HEK293 (cell line): ENCODE measurements around the gene PRR15L.

Source experiments
- CTCF ChIA-PET: fragments of 350-600 bp; formaldehyde crosslinking; extraction: SDS; loops from one replicate; lab custom pipeline; 2021; ENCODE audit warnings: antibody characterized with exemption; lab: Yijun Ruan, JAX
- POLR2A ChIA-PET: fragments of 300-600 bp; formaldehyde crosslinking; extraction: SDS; loops from one replicate; lab custom pipeline; 2020; ENCODE audit warnings: antibody characterized with exemption, inconsistent platforms; lab: Yijun Ruan, JAX
- H3K27ac ChIP-seq: fragments of 200-500 bp; sonication (Bioruptor generic); 2 replicates; pipeline ENCODE4 v1.5.1; 2014; ENCODE audit warnings: low read depth, low read length, control low read depth, inconsistent platforms; ENCODE audit errors: extremely low read depth
- H3K36me3 ChIP-seq, 2 experiments: fragments of 200-500 bp in 1 of 2; sonication (Bioruptor generic) in 1 of 2; 1 replicate in 1 of 2; 2 replicates in 1 of 2; pipeline ENCODE4 v1.5.1; 2014 to 2017; ENCODE audit warnings: inconsistent platforms in 2 of 2, low read length in 2 of 2; ENCODE audit not compliant: control insufficient read depth in 2 of 2, insufficient read depth in 1 of 2
- H3K4me1 ChIP-seq: fragments of 200-500 bp; sonication (Bioruptor generic); 2 replicates; pipeline ENCODE4 v1.5.1; 2014; ENCODE audit warnings: mild to moderate bottlenecking, low read length, inconsistent platforms; ENCODE audit not compliant: control insufficient read depth, insufficient read depth
- H3K4me3 ChIP-seq: 2 replicates; pipeline ENCODE4 v1.5.1; 2011; ENCODE audit warnings: low read depth, mild to moderate bottlenecking, control low read depth, low read length, moderate library complexity
- H3K9me3 ChIP-seq: fragments of 200-500 bp; sonication (Bioruptor generic); 2 replicates; pipeline ENCODE4 v1.5.1; 2014; ENCODE audit warnings: low read depth, low read length, inconsistent platforms; ENCODE audit not compliant: control insufficient read depth, insufficient read depth
- EGR2 ChIP-seq: fragments of 450-650 bp; formaldehyde crosslinking; IDR thresholded peaks from 2 replicates; pipeline ENCODE4 v1.5.1; 2016; ENCODE audit warnings: low read depth, missing biosample characterization, missing genetic modification characterization
- ELK4 ChIP-seq: IDR thresholded peaks from 2 replicates; pipeline ENCODE4 v1.6.1; 2011; ENCODE audit warnings: mild to moderate bottlenecking, low read depth, low read length, borderline replicate concordance
- KLF16 ChIP-seq: fragments of 450-650 bp; formaldehyde crosslinking; IDR thresholded peaks from 2 replicates; pipeline ENCODE4 v1.5.1; 2017; ENCODE audit warnings: missing biosample characterization, missing genetic modification characterization
- PATZ1 ChIP-seq: fragments of 450-650 bp; formaldehyde crosslinking; IDR thresholded peaks from 2 replicates; pipeline ENCODE4 v1.5.1; 2016; ENCODE audit warnings: missing biosample characterization, missing genetic modification characterization
- PBX3 ChIP-seq: sonication (generic); formaldehyde crosslinking; IDR thresholded peaks from 2 replicates; pipeline ENCODE4 v1.8.1; 2022; ENCODE audit warnings: mild to moderate bottlenecking, moderate library complexity, missing genetic modification reagents
- PRDM1 ChIP-seq: fragments of 450-650 bp; formaldehyde crosslinking; IDR thresholded peaks from 2 replicates; pipeline ENCODE4; 2016; ENCODE audit warnings: missing biosample characterization, missing genetic modification characterization
- SALL2 ChIP-seq: fragments of 450-650 bp; formaldehyde crosslinking; IDR thresholded peaks from 2 replicates; pipeline ENCODE4 v1.5.0; 2017; ENCODE audit warnings: missing biosample characterization, mild to moderate bottlenecking, missing genetic modification characterization, borderline replicate concordance
- SP7 ChIP-seq: fragments of 450-650 bp; formaldehyde crosslinking; IDR thresholded peaks from 2 replicates; pipeline ENCODE4 v1.5.1; 2016; ENCODE audit warnings: missing biosample characterization, missing genetic modification characterization
- YY1 ChIP-seq: fragments of 450-650 bp; formaldehyde crosslinking; IDR thresholded peaks from 2 replicates; pipeline ENCODE4 v1.5.1; 2018; ENCODE audit warnings: missing biosample characterization, missing genetic modification characterization
- ZBTB20 ChIP-seq: fragments of 450-650 bp; formaldehyde crosslinking; IDR thresholded peaks from 2 replicates; pipeline ENCODE4 v1.5.1; 2016; ENCODE audit warnings: missing biosample characterization, missing genetic modification characterization
- ZFHX2 ChIP-seq: fragments of 450-650 bp; formaldehyde crosslinking; conservative IDR thresholded peaks from 2 replicates; pipeline ENCODE4 v1.5.1; 2016; ENCODE audit warnings: missing biosample characterization, missing genetic modification characterization
- ZFP3 ChIP-seq: fragments of 450-650 bp; formaldehyde crosslinking; IDR thresholded peaks from 2 replicates; pipeline ENCODE4 v1.5.1; 2016; ENCODE audit warnings: low read depth, missing biosample characterization, missing genetic modification characterization
- ZIC2 ChIP-seq: fragments of 450-650 bp; formaldehyde crosslinking; IDR thresholded peaks from 2 replicates; pipeline ENCODE4 v1.5.1; 2016; ENCODE audit warnings: missing biosample characterization, missing genetic modification characterization
- ZNF114 ChIP-seq: fragments of 450-650 bp; formaldehyde crosslinking; IDR thresholded peaks from 2 replicates; pipeline ENCODE4 v1.5.0; 2017; ENCODE audit warnings: missing biosample characterization, missing genetic modification characterization
- ZNF121 ChIP-seq: fragments of 450-650 bp; formaldehyde crosslinking; IDR thresholded peaks from 2 replicates; pipeline ENCODE4 v1.5.1; 2016; ENCODE audit warnings: missing biosample characterization, missing genetic modification characterization
- ZNF174 ChIP-seq: fragments of 450-650 bp; formaldehyde crosslinking; IDR thresholded peaks from 2 replicates; pipeline ENCODE4 v1.5.0; 2017; ENCODE audit warnings: missing biosample characterization, mild to moderate bottlenecking, missing genetic modification characterization
- ZNF239 ChIP-seq: fragments of 450-650 bp; formaldehyde crosslinking; IDR thresholded peaks from 2 replicates; pipeline ENCODE4 v1.5.1; 2016; ENCODE audit warnings: missing biosample characterization, missing genetic modification characterization
- ZNF24 ChIP-seq: fragments of 450-650 bp; formaldehyde crosslinking; IDR thresholded peaks from 2 replicates; pipeline ENCODE4 v1.5.1; 2016; ENCODE audit warnings: missing biosample characterization, missing genetic modification characterization
- ZNF341 ChIP-seq: fragments of 450-650 bp; formaldehyde crosslinking; IDR thresholded peaks from 2 replicates; pipeline ENCODE4; 2016; ENCODE audit warnings: low read depth, missing biosample characterization, missing genetic modification characterization
- ZNF48 ChIP-seq: fragments of 450-650 bp; formaldehyde crosslinking; IDR thresholded peaks from 2 replicates; pipeline ENCODE4 v1.5.1; 2016; ENCODE audit warnings: missing biosample characterization, missing genetic modification characterization
- ZNF488 ChIP-seq: fragments of 450-650 bp; formaldehyde crosslinking; IDR thresholded peaks from 2 replicates; pipeline ENCODE4 v1.5.1; 2016; ENCODE audit warnings: missing biosample characterization, missing genetic modification characterization
- ZNF514 ChIP-seq: fragments of 450-650 bp; formaldehyde crosslinking; IDR thresholded peaks from 2 replicates; pipeline ENCODE4 v1.5.1; 2016; ENCODE audit warnings: missing biosample characterization, missing genetic modification characterization
- ZNF639 ChIP-seq: fragments of 450-650 bp; formaldehyde crosslinking; IDR thresholded peaks from 2 replicates; pipeline ENCODE4 v1.5.1; 2016; ENCODE audit warnings: missing biosample characterization, missing genetic modification characterization

PRR15L gene

DNA sequence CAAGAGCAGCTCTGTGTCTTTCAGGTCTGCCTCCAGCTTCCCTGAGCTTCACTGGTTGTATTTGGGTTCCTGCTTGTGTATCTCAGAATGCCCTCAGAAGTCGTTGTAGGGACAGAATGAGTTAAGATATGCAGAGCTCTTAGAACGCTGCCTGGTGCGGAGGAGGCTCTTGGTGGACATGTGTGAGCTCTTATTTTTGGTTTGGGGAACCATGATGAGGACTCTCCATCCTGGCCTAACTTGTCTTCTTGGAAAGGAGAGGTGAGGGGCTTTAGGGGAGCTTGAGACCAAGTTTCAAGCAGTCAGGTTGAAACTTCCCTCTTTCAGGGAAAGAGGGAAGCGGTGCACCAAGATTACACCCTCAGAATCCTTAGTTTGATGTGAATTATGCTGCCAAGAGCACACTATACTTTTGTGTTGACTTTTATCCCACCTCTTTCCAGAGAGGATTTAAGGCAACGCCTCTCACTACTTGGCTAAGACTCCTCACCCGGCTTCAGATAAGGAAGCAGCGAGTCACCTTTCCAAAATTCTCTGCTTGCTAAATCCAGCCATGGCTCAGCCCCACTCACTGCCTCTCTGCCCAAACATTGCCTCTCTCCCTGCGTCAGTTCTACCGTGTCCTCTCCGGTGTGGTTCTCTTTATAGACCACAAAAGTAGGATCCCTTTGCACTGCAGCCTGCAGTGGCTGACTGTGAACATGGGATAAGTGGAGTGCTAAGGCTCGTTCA lies 26.0 kb upstream of the PRR15L start (continued):
- TF ChIP-seq SP7 (tag by site-specific recombination) (peak; percentile 43; the same call in 1 of the 2 replicates), PBX3 (CRISPR knock-in tag) (no peak), ZNF514 (tag by site-specific recombination) (no peak), ZNF114 (tag by site-specific recombination) (no peak), ZNF174 (tag by site-specific recombination) (no peak), ZBTB20 (tag by site-specific recombination) (no peak), ZNF488 (tag by site-specific recombination) (no peak), ZFHX2 (tag by site-specific recombination) (0 out of 2 replicates have a peak, but pooled peaks have one; percentile 18), KLF16 (tag by site-specific recombination) (no peak), PATZ1 (tag by site-specific recombination) (no peak), EGR2 (0 out of 2 replicates have a peak, but pooled peaks have one; percentile 28), SALL2 (tag by site-specific recombination) (no peak), ZNF239 (tag by site-specific recombination) (no peak), PRDM1 (tag by site-specific recombination) (0 out of 2 replicates have a peak, but pooled peaks have one; percentile 6), ZNF48 (tag by site-specific recombination) (no peak), ZNF24 (tag by site-specific recombination) (no peak), ZNF639 (tag by site-specific recombination) (no peak), ZFP3 (tag by site-specific recombination) (no peak), YY1 (tag by site-specific recombination) (no peak), ZNF121 (tag by site-specific recombination) (no peak)

- Histone ChIP-seq H3K4me1 (peaks cover 4% of the 10 kb centered on the region; the same call in 1 of the 2 replicates), H3K9me3 (no peaks in the 10 kb centered on the region), H3K27ac (no peak overlapping the region), H3K4me3 (no peak overlapping the region), H3K36me3 (peaks cover 15 to 62% of the 10 kb centered on the region in 2 experiments)
- ChIA-PET POLR2A (interaction anchor here (1.1 to 2.1 kb wide), 4 partner anchors 12 to 35 kb away, joined by 3 to 6 read pairs (median 4); partner anchors contain the start of gene CDK5RAP3), CTCF (interaction anchor here (0.6 to 21.9 kb wide), 6 partner anchors 11 to 160 kb away, joined by 3 to 592 read pairs (median 12); partner anchors contain the start of genes CDK5RAP3, PNPO, PRR15L and SCRN2)
- TF ChIP-seq ZNF341 (tag by site-specific recombination): 0 out of 2 replicates have a peak, but pooled peaks have one; percentile 23
- TF ChIP-seq ELK4: no peak
- TF ChIP-seq ZIC2: peak; percentile 0; the same call in 1 of the 2 replicates
Measured at GRCh38 chr17:47982645-47983390, 25.1 kb upstream of the PRR15L start.
